GM12892 (cell line): ENCODE measurements around the gene PACS2.

Experiments used
- POLR2A ChIP-seq: IDR thresholded peaks from 2 replicates; pipeline ENCODE4 v1.6.1; 2011; ENCODE audit warnings: low read depth, low read length, control low read depth
- POLR2AphosphoS5 ChIP-seq: IDR thresholded peaks from 2 replicates; pipeline ENCODE4 v1.6.1; 2011; ENCODE audit warnings: low read depth, low read length, control low read depth
- TAF1 ChIP-seq: IDR thresholded peaks from 2 replicates; pipeline ENCODE4 v1.6.1; 2011; ENCODE audit warnings: low read depth, mild to moderate bottlenecking, control low read depth, low read length, borderline replicate concordance

- TF ChIP-seq POLR2AphosphoS5, result no peak
- no peak for TF ChIP-seq POLR2A
- TF ChIP-seq TAF1, result no peak
Observed at GRCh38 chr14:105414456-105415371, 100.2 kb downstream of the PACS2 start.
